Karpas-422 (cell line): Measurements from ENCODE around the gene PI4K2A. TPM values are rescaled to one million over a fixed set of nuclear protein-coding genes. Genes with fewer than 3 reads are reported as not detected.

Experiments
- DNase-seq: peaks from one replicate; pipeline ENCODE4 v3.0.0-alpha.2; 2015
- H2AFZ ChIP-seq: fragments of 200-600 bp; sonication (generic); 2 replicates; pipeline ENCODE4 v1.6.1; 2014; ENCODE audit warnings: antibody characterized with exemption, low read length, mixed read lengths
- H3K27ac ChIP-seq: fragments of 200-600 bp; sonication (generic); 2 replicates; pipeline ENCODE4 v1.5.1; 2014; ENCODE audit warnings: mild to moderate bottlenecking, low read length, moderate library complexity
- H3K27me3 ChIP-seq: fragments of 200-600 bp; sonication (generic); 2 replicates; pipeline ENCODE4 v1.6.1; 2014; ENCODE audit warnings: low read length, mixed read lengths
- H3K36me3 ChIP-seq: fragments of 200-600 bp; sonication (generic); 2 replicates; pipeline ENCODE4 v1.6.1; 2014; ENCODE audit warnings: low read length, mixed read lengths; ENCODE audit not compliant: insufficient read depth
- H3K4me1 ChIP-seq: fragments of 200-600 bp; sonication (generic); 2 replicates; pipeline ENCODE4 v1.6.1; 2014; ENCODE audit warnings: mild to moderate bottlenecking, low read length, mixed read lengths
- H3K4me2 ChIP-seq: fragments of 200-600 bp; sonication (generic); 2 replicates; pipeline ENCODE4 v1.6.1; 2014; ENCODE audit warnings: low read length, low read depth, mild to moderate bottlenecking; ENCODE audit not compliant: poor library complexity, severe bottlenecking
- H3K4me3 ChIP-seq: fragments of 200-600 bp; sonication (generic); 2 replicates; pipeline ENCODE4 v1.5.1; 2014; ENCODE audit warnings: mild to moderate bottlenecking, antibody characterized with exemption, low read length, mixed read lengths
- H3K79me2 ChIP-seq: fragments of 200-600 bp; sonication (generic); 2 replicates; pipeline ENCODE4 v1.6.1; 2014; ENCODE audit warnings: mild to moderate bottlenecking, low read length, mixed read lengths
- H3K9ac ChIP-seq: fragments of 200-600 bp; sonication (generic); 2 replicates; pipeline ENCODE4 v1.6.0; 2014; ENCODE audit warnings: low read length
- H3K9me2 ChIP-seq: fragments of 200-600 bp; sonication (generic), shearing (Covaris generic); replicated peaks from 2 replicates; pipeline ENCODE4 v1.6.0; 2014; ENCODE audit warnings: mild to moderate bottlenecking, low read length, moderate library complexity; ENCODE audit not compliant: insufficient read depth
- H3K9me3 ChIP-seq: fragments of 300-700, 200-600 bp; sonication (generic); 2 replicates; pipeline ENCODE4 v1.6.1; 2014; ENCODE audit warnings: low read length, mixed read lengths
- H4K20me1 ChIP-seq: fragments of 200-600 bp; sonication (generic); 2 replicates; pipeline ENCODE4 v1.6.1; 2014; ENCODE audit warnings: mild to moderate bottlenecking, antibody characterized with exemption, low read length, low read depth; ENCODE audit not compliant: insufficient read depth
- total RNA-seq: library from RNA; depleted of rRNA; stranded (reverse); fragments of >200 nt; shearing (Covaris generic); gene quantifications from 2 replicates; pipeline ENCODE4 v1.2.3, GENCODE V29; 2014; ENCODE audit warnings: low replicate concordance; rRNA removed

Gene PI4K2A
- total RNA-seq, 1 experiment from 2014 or later, result 4.4 TPM

DNA sequence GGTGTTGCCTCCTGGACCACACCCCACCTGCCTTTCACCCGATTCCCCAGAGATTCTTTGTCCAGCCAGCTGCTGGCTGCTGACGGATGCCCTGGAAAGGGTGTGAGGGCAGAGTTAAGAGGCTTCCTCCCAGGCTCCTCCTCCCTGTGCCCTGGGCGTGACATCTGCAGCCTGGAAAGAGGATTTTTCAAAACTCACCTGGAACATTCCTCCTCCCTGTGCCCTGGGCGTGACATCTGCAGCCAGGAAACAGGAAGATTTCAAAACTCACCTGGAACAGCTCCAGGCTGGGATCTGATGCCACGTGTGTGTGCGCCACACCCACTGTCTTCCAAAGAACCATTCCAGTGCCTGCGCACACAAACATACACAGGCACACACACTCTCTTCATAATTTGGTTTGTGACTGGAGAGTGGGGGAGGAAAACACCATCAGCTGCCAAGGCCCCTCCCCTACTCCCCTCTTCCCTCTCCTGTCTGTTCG lies 78.2 kb downstream of the PI4K2A start:
- H3K4me3 ChIP-seq, result no peak overlapping the region
- H3K4me1 ChIP-seq, result no peaks in the 10 kb centered on the region
- no peaks in the 10 kb centered on the region for H3K36me3 ChIP-seq
- no peaks in the 10 kb centered on the region for H4K20me1 ChIP-seq
- H3K9ac ChIP-seq, result no peak overlapping the region
- H3K27me3 ChIP-seq, result no peaks in the 10 kb centered on the region
- H3K4me2 ChIP-seq, result no peak overlapping the region
- no peaks in the 10 kb centered on the region for H3K79me2 ChIP-seq
- no peak overlapping the region for H3K27ac ChIP-seq
- H3K9me2 ChIP-seq, result no peaks in the 10 kb centered on the region
- H3K9me3 ChIP-seq, result no peaks in the 10 kb centered on the region
- H2AFZ ChIP-seq, result no peak overlapping the region
- no peak for DNase-seq

DNA sequence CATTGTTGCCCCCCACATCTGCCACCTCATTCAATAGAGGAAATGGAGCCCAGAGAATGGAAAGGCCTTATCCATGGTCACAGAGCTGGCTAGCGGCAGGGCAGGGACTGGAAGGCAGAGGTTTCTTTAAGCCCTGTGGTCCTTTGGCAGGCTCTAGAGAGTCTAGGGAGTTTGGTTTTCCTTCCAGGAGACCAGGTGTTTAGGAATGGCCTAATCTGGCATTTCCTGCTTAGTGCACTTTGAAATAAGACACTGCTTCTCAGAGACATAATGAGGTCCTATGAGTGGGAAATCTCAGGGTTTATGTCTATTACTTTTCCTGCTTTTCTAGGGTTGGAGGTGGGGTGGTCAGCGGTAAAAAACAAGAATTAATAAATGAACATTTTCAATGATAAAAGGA lies 79.1 kb downstream of the PI4K2A start:
- Histone ChIP-seq H3K4me3 (no peak overlapping the region), H3K4me2 (no peak overlapping the region), H3K36me3 (no peaks in the 10 kb centered on the region), H3K9me3 (no peaks in the 10 kb centered on the region), H3K27me3 (no peaks in the 10 kb centered on the region), H4K20me1 (no peaks in the 10 kb centered on the region), H3K9ac (no peak overlapping the region), H3K4me1 (no peaks in the 10 kb centered on the region), H3K9me2 (no peaks in the 10 kb centered on the region), H3K79me2 (no peaks in the 10 kb centered on the region), H3K27ac (no peak overlapping the region), H2AFZ (no peak overlapping the region)
- no peak for DNase-seq

DNA sequence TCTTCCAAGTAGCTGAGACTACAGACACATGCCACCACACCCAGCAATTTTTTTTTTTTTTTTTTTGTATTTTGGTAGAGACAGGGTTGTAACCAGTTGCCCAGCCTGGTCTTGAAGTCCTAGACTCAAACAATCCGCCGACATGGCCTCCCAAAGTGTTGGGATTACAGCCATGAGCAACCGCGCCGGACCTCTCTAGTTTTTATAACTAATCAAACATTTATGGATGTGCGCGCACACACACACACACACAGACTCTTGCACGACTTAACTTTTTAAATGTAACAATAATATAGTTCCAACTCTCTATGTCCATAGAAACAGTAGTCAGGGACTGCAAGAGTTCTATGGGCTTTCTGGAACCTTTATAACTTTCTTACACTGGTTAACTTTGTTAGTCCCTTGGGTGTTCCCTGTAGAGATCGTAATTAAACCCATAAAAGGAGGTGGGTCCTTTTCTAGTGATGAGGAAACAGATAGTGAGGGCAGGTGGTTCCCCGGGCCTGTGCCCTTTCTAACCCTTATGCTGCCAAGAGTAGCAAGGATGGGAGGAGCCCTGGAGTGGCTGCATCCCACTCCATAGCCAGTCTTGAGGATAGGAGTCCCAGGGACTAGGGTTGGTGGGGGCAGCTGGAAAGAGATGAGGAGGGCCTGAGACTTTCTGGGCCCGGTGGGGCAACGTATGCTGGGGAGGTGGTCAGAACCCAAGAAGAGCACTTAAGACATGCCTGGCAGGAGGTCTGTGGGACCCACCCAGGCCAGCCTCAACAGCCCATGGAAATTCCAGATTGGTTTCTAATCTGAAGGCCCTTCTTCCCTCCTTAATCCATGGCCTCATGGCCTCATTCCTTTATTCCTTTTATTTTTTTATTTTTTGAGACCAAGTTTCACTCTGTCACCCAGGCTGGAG lies 81.7 kb downstream of the PI4K2A start:
- H2AFZ ChIP-seq, result no peak overlapping the region
- no peaks in the 10 kb centered on the region for H3K9me2 ChIP-seq
- no peaks in the 10 kb centered on the region for H3K9me3 ChIP-seq
- H3K4me1 ChIP-seq, result no peaks in the 10 kb centered on the region
- H3K9ac ChIP-seq, result no peak overlapping the region
- no peaks in the 10 kb centered on the region for H3K27me3 ChIP-seq
- no peak overlapping the region for H3K27ac ChIP-seq
- no peaks in the 10 kb centered on the region for H4K20me1 ChIP-seq
- no peaks in the 10 kb centered on the region for H3K79me2 ChIP-seq
- no peak overlapping the region for H3K4me2 ChIP-seq
- DNase-seq, result no peak
- H3K4me3 ChIP-seq, result no peak overlapping the region
- H3K36me3 ChIP-seq, result no peaks in the 10 kb centered on the region

DNA sequence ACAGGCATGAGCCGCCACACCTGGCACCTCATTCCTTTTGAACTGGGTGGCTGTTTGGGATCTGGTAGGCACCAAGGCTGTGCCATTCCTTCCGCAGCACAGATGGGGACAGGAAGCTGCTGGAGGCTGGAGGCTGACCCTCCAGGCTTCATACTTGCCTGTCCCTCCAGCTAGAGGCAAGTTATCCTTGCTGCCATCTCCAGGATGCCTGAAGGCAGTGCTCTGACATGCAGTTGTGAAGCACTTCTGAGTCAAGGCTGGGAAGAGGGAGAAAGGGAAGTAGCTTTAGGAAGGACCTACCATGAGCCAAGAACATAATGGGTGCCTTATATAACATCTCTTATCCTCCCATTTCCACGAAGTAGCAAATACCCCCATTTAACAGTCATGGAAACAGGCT lies 82.5 kb downstream of the PI4K2A start:
- Histone ChIP-seq H3K27ac (no peak overlapping the region), H3K4me1 (no peaks in the 10 kb centered on the region), H3K9ac (no peak overlapping the region), H3K79me2 (no peaks in the 10 kb centered on the region), H3K9me3 (no peaks in the 10 kb centered on the region), H4K20me1 (no peaks in the 10 kb centered on the region), H2AFZ (no peak overlapping the region), H3K36me3 (no peaks in the 10 kb centered on the region), H3K9me2 (no peaks in the 10 kb centered on the region), H3K4me3 (no peak overlapping the region), H3K4me2 (no peak overlapping the region), H3K27me3 (no peaks in the 10 kb centered on the region)
- DNase-seq, result no peak

DNA sequence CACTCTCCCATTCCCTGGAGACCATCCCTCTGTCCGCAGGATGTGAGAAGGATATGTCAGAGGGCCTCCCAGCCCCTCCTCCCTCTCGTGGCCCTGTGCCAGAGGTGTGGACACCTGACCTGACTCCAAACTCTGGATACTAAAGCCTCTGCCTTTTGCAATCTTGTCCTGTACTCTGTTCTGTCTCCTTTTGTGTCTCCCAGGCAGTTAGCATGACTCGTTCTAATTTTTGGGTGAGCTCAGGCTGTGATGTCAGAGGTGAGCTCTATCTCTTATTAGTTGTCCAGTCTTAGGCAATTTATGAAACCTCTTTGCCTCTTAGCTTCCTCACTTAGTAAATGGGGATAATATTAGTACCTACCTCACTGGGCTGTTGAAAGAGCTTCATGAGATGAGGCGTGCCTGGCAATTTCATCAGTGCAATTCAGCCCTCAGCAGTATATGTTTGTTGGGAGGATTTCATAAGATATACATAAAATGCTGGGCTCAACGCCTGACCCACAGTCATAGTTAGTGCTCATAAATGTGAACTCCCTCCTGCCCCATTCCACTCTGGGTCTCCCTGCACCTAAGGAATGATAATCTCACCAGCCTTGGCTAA lies 84.0 kb downstream of the PI4K2A start:
- H3K9me2 ChIP-seq, result no peaks in the 10 kb centered on the region
- H3K4me1 ChIP-seq, result no peaks in the 10 kb centered on the region
- H3K36me3 ChIP-seq, result no peaks in the 10 kb centered on the region
- no peaks in the 10 kb centered on the region for H3K79me2 ChIP-seq
- H4K20me1 ChIP-seq, result no peaks in the 10 kb centered on the region
- no peak for DNase-seq
- no peak overlapping the region for H3K4me2 ChIP-seq
- H3K9me3 ChIP-seq, result no peaks in the 10 kb centered on the region
- no peak overlapping the region for H3K27ac ChIP-seq
- H3K9ac ChIP-seq, result no peak overlapping the region
- no peak overlapping the region for H2AFZ ChIP-seq
- H3K27me3 ChIP-seq, result no peaks in the 10 kb centered on the region
- no peak overlapping the region for H3K4me3 ChIP-seq

Other genes with a start within 250 kb of the PI4K2A start
- 16.2 and 16.5 TPM in 2 replicates for gene RRP12, start 239.3 kb upstream of the PI4K2A start, total RNA-seq
- gene PGAM1, start 214.5 kb upstream of the PI4K2A start, total RNA-seq, result 234 and 237 TPM in 2 replicates
- 30.8 and 47.1 TPM in 2 replicates for gene EXOSC1, start 194.7 kb upstream of the PI4K2A start, total RNA-seq
- 16.3 and 25.5 TPM in 2 replicates for gene ZDHHC16, start 194.5 kb upstream of the PI4K2A start, total RNA-seq
- 45.2 and 56.0 TPM in 2 replicates for gene MMS19, start 142.2 kb upstream of the PI4K2A start, total RNA-seq
- 0.11 and 0.72 TPM in 2 replicates for gene UBTD1, start 141.7 kb upstream of the PI4K2A start, total RNA-seq
- gene ANKRD2, start 67.9 kb upstream of the PI4K2A start, total RNA-seq, result not detected in 2 replicates
- gene HOGA1, start 56.3 kb upstream of the PI4K2A start, total RNA-seq, result 0.79 TPM in 1 of 2 replicates, not detected in the other
- not detected in 2 replicates for gene C10orf62, start 51.0 kb upstream of the PI4K2A start, total RNA-seq
- not detected in 2 replicates for gene MORN4, start 7.2 kb upstream of the PI4K2A start, total RNA-seq
- gene AVPI1, start 46.6 kb downstream of the PI4K2A start, total RNA-seq, result not detected in 2 replicates
- not detected in 2 replicates for gene MARVELD1, start 73.1 kb downstream of the PI4K2A start, total RNA-seq
- 16.9 and 19.6 TPM in 2 replicates for gene ZFYVE27, start 96.5 kb downstream of the PI4K2A start, total RNA-seq
- gene SFRP5, start 131.3 kb downstream of the PI4K2A start, total RNA-seq, result not detected in 2 replicates
- not detected in 2 replicates for gene GOLGA7B, start 209.2 kb downstream of the PI4K2A start, total RNA-seq